HG03571 (cell line): ENCODE measurements around the gene BCAS1.

Experiments used
- ATAC-seq: cut with Tn5 transposase; IDR thresholded peaks from one replicate; pipeline ENCODE4 v1.9.1; 2021; ENCODE audit not compliant: unreplicated experiment

Gene BCAS1

GRCh38 chr20:54051068-54051467 is 19.3 kb downstream of the BCAS1 start:
- no peak for ATAC-seq

- no peak for ATAC-seq
Observed at GRCh38 chr20:54048891-54049545, 21.4 kb downstream of the BCAS1 start.

GRCh38 chr20:54048481-54048880 is 21.9 kb downstream of the BCAS1 start:
- ATAC-seq: no peak

DNA sequence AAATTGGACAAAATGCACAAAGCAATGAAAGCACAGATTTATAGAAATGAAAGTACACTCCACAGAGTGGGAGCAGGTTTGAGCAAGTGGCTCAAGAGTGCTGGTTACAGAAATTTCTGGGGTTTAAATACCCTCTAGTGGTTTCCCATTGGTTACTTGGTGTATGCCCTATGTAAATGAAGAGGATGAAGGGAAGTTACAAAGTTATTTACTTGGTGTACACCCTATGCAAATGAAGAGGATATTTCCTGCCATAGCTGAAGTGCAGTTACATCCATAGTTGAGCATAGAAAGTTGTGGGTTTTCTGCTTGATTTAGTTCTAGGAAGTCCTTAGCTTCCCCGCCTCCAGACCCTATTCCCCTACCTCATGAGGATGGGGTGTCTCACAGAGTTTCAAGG is 22.7 kb downstream of the BCAS1 start:
- ATAC-seq: no peak

- no peak for ATAC-seq
Observed at GRCh38 chr20:54047048-54047447, 23.3 kb downstream of the BCAS1 start.

DNA sequence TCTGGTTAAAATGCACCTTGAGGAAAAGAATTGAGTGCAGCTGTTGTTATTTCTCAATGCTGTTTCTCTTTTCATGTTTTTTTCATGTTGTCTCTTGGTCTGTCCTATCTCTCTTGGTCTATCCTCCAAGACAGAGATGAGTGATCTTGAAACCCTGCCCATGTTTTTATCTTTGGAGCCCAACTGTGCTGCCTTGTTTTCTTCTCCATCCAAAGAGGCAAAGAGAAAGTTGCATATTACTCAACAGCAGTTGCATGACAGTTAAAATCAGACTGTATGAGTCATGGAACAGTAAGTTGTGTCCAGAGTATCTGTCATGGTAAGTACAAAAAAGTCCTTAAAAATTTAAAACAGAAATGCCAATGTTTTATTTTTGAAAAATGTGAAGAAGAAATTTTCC is 26.2 kb downstream of the BCAS1 start:
- ATAC-seq: no peak

DNA sequence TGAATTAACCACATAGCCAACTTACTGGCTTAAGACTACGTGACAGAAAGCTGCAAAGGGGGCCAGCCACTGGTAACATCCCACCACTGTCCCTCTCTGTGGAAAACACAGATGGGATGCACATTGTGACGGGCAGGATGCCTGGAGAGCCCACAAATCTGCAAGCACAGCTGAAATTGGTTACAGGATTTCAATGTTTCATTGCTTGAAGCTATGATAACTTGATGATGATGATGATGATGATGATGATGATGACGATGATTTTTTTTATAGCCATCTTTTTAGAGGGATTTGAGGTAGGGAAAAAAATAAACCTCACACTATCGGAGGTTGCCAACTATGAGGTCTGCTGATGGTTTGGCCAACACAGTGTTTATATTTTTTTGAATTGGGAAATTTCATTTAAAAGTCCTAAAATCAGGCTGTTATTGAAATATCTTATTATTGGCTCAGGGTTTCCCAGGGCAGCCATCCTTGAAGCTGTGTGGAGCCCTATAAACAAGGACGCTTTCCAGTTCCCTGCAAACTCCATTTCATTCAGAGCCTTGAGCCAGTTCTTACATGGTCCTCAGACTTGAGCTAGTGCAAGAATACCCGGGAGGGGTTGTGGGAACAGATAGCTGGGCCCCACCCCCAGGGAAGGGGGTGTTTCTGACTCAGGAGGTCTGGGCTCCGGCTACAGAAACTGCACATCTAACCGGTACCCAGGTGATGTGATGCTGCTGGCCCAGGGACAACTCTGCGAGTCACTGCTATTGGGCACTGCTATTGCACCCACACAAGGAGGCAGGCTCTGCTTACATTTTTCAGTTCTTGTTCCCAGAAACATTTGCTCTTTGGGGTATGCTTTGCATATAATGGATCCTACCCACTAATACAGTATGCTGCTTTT is 27.1 kb downstream of the BCAS1 start:
- no peak for ATAC-seq

GRCh38 chr20:54042021-54042420 is 28.4 kb downstream of the BCAS1 start:
- no peak for ATAC-seq

GRCh38 chr20:54041336-54041735 is 29.1 kb downstream of the BCAS1 start:
- ATAC-seq: no peak

DNA sequence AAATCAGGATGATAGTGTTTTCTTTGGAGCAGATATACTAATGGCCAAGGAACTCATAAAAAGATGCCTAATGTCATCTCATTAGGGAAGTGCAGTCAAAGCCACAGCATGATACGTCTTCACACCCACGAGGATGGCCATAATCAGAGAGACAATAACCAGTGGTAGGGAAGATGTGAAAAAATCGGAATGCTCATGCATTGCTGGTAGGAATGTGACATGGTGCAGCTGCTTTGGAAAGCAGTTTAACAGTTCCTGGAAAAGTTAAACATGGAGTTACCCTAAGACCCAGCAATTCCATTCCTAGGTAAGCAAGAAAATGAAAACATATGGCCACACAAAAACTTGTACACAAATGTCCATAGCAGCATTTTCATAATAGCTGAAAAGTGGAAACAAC is 29.9 kb downstream of the BCAS1 start:
- no peak for ATAC-seq

GRCh38 chr20:54038961-54039360 is 31.4 kb downstream of the BCAS1 start:
- ATAC-seq: no peak

- no peak for ATAC-seq
Observed at GRCh38 chr20:54037525-54037924, 32.9 kb downstream of the BCAS1 start.

DNA sequence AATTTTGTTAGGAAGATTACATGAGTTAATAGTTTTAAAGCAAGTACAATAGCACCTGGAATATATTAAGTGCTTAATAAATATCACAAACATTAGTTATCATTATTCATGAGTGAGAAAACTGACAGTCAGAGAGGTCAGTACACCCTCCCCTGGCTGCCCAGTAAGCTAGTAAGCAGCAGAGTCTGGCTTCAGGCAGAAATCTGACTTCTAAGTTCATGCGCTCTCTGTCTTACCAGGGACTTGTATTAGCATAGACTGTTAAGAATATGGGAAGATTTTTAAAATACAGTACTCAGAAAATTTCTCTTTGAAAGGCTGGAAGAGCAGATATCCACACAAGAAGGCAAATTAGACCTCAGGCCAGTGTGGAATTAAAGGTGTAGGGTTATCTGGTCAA is 40.8 kb downstream of the BCAS1 start:
- ATAC-seq: no peak

GRCh38 chr20:54029176-54029575 is 41.2 kb downstream of the BCAS1 start:
- no peak for ATAC-seq

DNA sequence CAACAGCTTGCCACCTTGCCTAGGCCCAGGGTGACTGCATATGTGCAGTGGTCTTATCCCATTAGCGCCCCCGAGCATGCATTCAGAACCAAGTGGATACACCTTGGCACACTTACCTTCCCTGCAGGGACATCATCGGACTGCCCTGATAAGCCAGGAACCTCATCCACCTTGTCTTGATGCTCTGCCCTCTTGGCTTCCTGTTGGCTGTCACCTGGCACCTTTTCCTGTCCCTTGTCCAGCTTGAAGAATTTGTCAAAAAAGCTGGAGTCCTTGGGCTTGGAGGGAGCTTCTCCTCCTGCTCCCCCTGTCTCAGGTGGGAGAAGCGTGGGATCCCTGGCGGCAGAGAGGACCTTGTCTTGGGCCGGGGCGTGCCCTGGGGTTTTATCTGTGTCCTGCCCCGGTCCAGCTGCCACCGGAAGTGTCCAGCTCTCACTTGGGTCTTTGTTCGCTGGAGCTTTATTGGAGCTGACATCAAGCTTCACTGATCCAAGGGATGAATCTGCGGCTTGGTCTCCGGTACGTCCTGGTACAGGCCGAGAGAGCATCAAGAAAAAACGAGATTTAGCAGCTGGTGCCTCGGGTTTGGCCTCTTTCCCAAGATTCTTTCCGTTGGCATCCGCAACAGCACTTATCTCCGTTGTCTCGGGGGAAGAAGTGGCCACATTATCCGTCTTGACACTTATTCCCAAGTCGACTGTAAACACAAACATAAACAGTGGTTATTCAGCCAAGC is 42.0 kb downstream of the BCAS1 start:
- no peak for ATAC-seq

DNA sequence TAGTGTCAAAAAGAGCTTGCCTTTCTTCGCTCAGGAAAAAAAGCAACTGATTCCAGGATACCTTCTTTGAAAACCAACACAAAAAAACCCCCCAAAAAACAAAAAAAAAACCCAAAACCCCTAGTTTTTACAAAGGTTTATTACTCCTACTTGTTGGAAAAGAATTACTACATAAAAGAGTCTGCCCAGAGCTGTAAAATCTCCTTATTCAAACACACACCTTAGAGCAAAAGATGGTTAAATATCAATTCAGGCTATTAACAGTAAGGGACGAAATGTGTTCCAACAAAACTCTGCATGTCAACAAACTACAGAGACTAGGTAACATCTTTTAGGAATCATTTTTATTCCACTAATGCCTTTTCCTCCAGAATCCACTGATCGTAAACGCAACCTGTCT is 42.7 kb downstream of the BCAS1 start:
- no peak for ATAC-seq

GRCh38 chr20:54026295-54027064 is 43.9 kb downstream of the BCAS1 start:
- no peak for ATAC-seq

- no peak for ATAC-seq
Observed at GRCh38 chr20:54025251-54025771, 45.1 kb downstream of the BCAS1 start.

DNA sequence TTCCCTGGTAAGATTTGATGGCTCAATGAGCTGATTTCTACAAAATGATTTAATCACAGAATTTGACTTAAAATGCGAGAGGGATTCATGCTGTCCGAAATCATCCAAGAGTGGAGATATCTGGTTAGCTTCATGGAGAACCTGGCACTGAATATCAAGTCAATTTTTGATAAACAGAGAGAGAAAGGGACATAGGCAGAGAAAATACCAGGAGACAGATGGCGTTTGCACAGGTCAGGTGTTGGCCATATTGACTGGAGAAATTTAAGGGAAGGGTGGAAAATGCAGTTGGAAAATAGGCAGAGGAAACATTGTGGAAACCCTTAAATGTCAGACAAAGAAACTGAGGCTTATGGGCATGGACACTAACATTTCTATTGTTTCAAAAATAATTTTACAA is 47.0 kb downstream of the BCAS1 start:
- no peak for ATAC-seq

DNA sequence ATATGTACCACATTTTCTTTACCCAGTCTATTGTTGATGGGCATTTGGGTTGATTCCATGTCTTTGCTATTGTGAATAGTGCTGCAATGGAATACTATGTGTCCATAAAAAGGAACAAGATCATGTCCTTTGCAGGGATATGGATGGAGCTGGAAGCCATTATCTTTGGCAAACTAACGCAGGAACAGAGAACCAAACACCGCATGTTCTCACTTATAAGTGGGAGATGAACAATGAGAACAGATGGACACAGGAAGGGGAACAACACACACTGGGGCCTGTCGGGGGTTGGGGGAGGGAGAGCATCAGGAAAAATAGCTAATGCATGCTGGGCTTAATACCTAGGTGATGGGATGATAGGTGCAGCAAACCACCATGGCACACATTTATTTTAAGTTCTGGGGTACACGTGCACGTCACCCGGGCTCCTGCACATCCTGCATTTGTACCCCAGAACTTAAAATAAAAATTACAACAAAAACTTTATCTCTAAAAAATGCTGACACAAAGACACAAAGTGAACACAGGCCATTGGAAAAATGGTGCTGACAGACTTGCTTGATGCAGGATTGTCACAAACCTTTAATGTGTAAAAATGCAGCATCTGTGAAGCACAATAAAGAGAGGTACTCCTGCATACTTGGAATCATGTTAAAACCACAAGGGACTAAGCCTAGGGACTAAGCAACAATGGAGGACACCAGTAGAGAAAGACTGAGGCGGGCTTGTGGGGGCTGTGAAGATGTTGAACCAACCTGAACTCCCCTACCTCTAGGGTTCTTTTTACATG is 48.8 kb downstream of the BCAS1 start:
- ATAC-seq: no peak
